Kidney (tissue), 14 donors: ENCODE results near the gene MINDY2. TPM values are rescaled to one million over a fixed set of nuclear protein-coding genes. Genes with fewer than 3 reads are reported as not detected.

Source experiments
- DNase-seq, 5 donors: peaks; one replicate each; pipeline ENCODE4 v3.0.0-alpha.2; 2013 to 2020
- FAIRE-seq: peaks from 2 replicates; lab custom pipeline; 2012; peaks lifted over from hg19 to GRCh38; lab: Jason Lieb, UNC
- H3K27ac ChIP-seq, 2 donors: one replicate each; pipeline ENCODE4 v1.7.0; 2013; ENCODE audit warnings: low read depth in 2 of 2, low read length in 2 of 2, inconsistent platforms in 1 of 2
- H3K27me3 ChIP-seq: one replicate; pipeline ENCODE4 v1.7.1; 2013; ENCODE audit warnings: low read length, inconsistent platforms; ENCODE audit not compliant: control insufficient read depth, insufficient read depth
- H3K36me3 ChIP-seq, 3 donors: one replicate each; pipeline versions ENCODE4 v1.7.0 to v1.7.1; 2013; ENCODE audit warnings: low read length in 3 of 3, control low read depth in 1 of 3, inconsistent platforms in 1 of 3; ENCODE audit not compliant: insufficient read depth in 3 of 3, control insufficient read depth in 2 of 3
- H3K4me1 ChIP-seq, 3 donors: one replicate each; pipeline versions ENCODE4 v1.7.0 to v1.7.1; 2013; ENCODE audit warnings: low read length in 3 of 3, inconsistent platforms in 1 of 3, low read depth in 1 of 3; ENCODE audit not compliant: control insufficient read depth in 2 of 3, insufficient read depth in 2 of 3
- H3K4me3 ChIP-seq, 3 donors: one replicate each; pipeline versions ENCODE4 v1.7.0 to v1.8.1; 2013; ENCODE audit warnings: low read length in 3 of 3, control low read depth in 1 of 3, inconsistent platforms in 1 of 3
- H3K9ac ChIP-seq, 3 donors: one replicate each; pipeline versions ENCODE4 v1.7.0 to v1.7.1; 2013; ENCODE audit warnings: low read length in 3 of 3, control low read depth in 1 of 3, inconsistent platforms in 1 of 3
- H3K9me3 ChIP-seq, 3 donors: one replicate each; pipeline versions ENCODE4 v1.7.0 to v1.7.1; 2013; ENCODE audit warnings: low read length in 3 of 3, control low read depth in 1 of 3, inconsistent platforms in 1 of 3; ENCODE audit not compliant: control insufficient read depth in 2 of 3, insufficient read depth in 1 of 3
- intact Hi-C: fragments of 100-400 bp; cut with DNase I; formaldehyde crosslinking; loops from one replicate; pipeline ENCODE4 v1.11.1; 2022
- polyA plus RNA-seq: library from polyadenylated mRNA; stranded (reverse); fragments of 350-450 nt; fragmentation: Illumina TruSeq; extraction: RNeasy Lipid Tissue Mini Kit (QIAGEN cat#74804); gene quantifications from one replicate; pipeline ENCODE4 v1.2.3, GENCODE V29; 2014; ENCODE audit warnings: low read depth, low replicate concordance; ENCODE audit not compliant: insufficient read depth
- total RNA-seq: library from RNA; stranded (reverse); fragmentation: NEBNext Ultra II Directional; extraction: Animal tissue kit (Norgen Biotek cat#: 25700); gene quantifications from one replicate; pipeline ENCODE4 v1.2.1, GENCODE V29; 2021
- TF ChIP-seq, protein P1 (sequence below): IDR thresholded peaks from 3 replicates; pipeline ENCODE4 v1.5.1; 2012; ENCODE audit warnings: mild to moderate bottlenecking, moderate library complexity, borderline replicate concordance; ENCODE audit not compliant: insufficient read depth; ENCODE audit errors: extremely low read depth
- donor health status: control.
- donor health status: control.
- donor health status: control.
- donor health status: control.
- donor health status: control.
- donor health status: DM: yes; HTN: yes; CAD: no.
- donor health status: Normal renal cell carcinoma (clear cell type).

The MINDY2 gene
- total and polyA plus RNA-seq, 2 donors from 2014 or later, result 5.1 to 31.7 TPM

DNA sequence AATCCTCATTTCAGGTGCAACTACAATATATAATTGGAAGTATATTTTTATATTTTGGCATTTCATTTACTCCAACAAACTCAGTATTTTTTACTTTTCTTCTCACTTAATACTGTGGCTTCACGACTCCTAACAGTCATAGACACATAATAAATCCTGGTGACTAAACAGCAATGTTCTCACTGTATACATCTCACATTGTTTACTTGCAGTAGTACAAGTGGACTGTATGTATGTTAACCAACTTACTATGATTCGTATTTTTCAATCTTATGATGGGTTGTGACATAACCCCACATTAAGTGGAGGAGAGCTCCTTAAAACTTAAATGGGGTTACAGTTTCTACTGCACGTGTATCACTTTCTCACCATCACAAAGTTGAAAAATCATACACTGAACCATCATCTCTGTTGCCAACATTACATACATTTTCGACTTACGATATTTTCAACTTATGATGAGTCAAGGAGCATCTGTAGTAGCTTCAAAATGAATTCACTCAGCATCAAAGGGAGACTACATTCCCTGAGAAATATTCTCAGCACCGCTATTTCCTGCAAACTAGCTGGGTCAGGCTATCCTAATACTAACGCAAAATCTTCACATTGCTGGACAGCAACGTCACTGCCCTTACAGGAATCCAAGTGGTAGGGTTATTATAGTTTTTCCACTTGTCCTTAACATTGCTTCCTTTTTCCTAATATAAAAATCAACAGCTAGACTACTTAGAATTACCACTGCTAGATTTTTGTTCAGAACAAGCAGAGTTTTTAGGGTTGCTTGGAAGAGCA lies 28.9 kb upstream of the MINDY2 start:
- no peaks in the 10 kb centered on the region for H3K36me3 ChIP-seq
- intact Hi-C loops, result no loop called here
- H3K4me1 ChIP-seq, result peaks cover 0 to 10% (median 7%) of the 10 kb centered on the region in 3 donors
- H3K9ac ChIP-seq, result no peak overlapping the region
- peak overlapping the region in 1 of 2 donors; percentile 28 for H3K27ac ChIP-seq
- no peak for FAIRE-seq
- no peak overlapping the region for H3K4me3 ChIP-seq
- H3K9me3 ChIP-seq, result no peaks in the 10 kb centered on the region
- TF ChIP-seq, protein P1, sequence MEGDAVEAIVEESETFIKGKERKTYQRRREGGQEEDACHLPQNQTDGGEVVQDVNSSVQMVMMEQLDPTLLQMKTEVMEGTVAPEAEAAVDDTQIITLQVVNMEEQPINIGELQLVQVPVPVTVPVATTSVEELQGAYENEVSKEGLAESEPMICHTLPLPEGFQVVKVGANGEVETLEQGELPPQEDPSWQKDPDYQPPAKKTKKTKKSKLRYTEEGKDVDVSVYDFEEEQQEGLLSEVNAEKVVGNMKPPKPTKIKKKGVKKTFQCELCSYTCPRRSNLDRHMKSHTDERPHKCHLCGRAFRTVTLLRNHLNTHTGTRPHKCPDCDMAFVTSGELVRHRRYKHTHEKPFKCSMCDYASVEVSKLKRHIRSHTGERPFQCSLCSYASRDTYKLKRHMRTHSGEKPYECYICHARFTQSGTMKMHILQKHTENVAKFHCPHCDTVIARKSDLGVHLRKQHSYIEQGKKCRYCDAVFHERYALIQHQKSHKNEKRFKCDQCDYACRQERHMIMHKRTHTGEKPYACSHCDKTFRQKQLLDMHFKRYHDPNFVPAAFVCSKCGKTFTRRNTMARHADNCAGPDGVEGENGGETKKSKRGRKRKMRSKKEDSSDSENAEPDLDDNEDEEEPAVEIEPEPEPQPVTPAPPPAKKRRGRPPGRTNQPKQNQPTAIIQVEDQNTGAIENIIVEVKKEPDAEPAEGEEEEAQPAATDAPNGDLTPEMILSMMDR, result no peak
- DNase-seq, result peak in 2 of 5 donors; percentile 24 to 53
- H3K27me3 ChIP-seq, result no peaks in the 10 kb centered on the region

DNA sequence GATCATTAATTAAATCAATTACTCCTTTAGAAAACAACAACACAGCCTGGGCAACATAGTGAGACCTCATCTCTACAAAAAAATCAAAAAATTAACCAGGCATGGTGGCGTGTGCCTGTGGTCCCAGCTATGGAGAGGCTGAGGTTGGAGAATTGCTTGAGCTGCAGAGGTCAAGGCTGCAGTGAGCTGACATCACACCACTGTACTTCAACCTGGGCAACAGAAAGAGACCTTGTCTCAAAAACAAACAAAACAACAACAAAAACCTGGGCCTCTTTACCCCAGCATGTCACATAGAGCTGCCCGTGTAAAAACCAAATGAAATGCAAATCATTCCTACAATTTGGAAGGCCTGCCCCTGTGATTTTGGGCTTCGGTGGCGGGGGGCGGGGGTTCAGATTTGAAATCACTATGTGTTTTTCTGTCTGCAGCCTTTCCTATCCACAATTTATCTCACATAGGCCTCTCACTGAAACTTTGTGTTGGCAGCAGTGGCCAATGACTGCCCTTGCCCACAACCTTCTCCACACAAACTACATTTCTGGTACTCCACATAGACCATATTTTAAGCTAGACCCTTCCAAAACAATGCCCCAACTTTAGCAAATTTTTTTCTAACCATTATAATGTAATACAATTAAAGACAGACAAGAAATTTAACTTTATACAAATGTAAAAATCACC lies 28.1 kb upstream of the MINDY2 start:
- peaks cover 0 to 10% (median 7%) of the 10 kb centered on the region in 3 donors for H3K4me1 ChIP-seq
- TF ChIP-seq, protein P1, result no peak
- DNase-seq, result no peak
- no peaks in the 10 kb centered on the region for H3K27me3 ChIP-seq
- intact Hi-C loops, result no loop called here
- no peak for FAIRE-seq
- H3K36me3 ChIP-seq, result no peaks in the 10 kb centered on the region
- H3K9ac ChIP-seq, result no peak overlapping the region
- no peaks in the 10 kb centered on the region for H3K9me3 ChIP-seq
- H3K27ac ChIP-seq, result peak overlapping the region in 1 of 2 donors; percentile 28
- no peak overlapping the region for H3K4me3 ChIP-seq

DNA sequence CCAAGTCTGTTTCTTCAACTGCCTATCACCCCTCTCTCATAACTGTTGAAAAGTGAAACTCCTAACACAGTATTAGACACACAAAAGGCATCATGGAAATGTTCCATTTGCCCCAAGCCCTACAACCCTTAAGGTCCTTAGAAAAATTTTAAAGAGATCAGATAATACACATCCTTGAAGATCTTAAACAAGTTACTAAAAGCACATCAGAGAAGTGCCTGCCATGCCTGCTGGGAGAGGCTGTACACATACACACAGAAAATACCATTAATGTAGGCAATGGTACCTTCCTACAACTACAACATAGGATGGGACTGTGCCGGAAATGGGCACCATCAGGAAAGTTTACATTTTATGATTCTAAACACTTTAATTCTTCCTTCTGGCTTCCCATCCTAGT lies 24.9 kb upstream of the MINDY2 start:
- Histone ChIP-seq H3K9ac (no peak overlapping the region), H3K27me3 (no peaks in the 10 kb centered on the region), H3K27ac (no peak overlapping the region), H3K4me3 (no peak overlapping the region), H3K36me3 (no peaks in the 10 kb centered on the region), H3K4me1 (peaks cover 3 to 12% (median 7%) of the 10 kb centered on the region in 3 donors), H3K9me3 (no peaks in the 10 kb centered on the region)
- DNase-seq (no peak), FAIRE-seq (no peak)
- intact Hi-C loops, result no loop called here
- TF ChIP-seq, protein P1, result no peak
